Osteoblast (primary cell): Measurements from ENCODE around the gene SLC7A1. TPM values are rescaled to one million over a fixed set of nuclear protein-coding genes. Genes with fewer than 3 reads are reported as not detected.

Experiments
- DNase-seq: peaks from one replicate; pipeline ENCODE4 v3.0.0; 2011; ENCODE audit warnings: low spot score, mixed read lengths; ENCODE audit not compliant: insufficient read length; ENCODE audit errors: missing footprints
- H2AFZ ChIP-seq: 2 replicates; pipeline ENCODE4 v1.6.0; 2011; ENCODE audit warnings: mild to moderate bottlenecking, low read length
- H3K27ac ChIP-seq: 2 replicates; pipeline ENCODE4 v1.5.1; 2011; ENCODE audit warnings: mild to moderate bottlenecking, low read depth, low read length, moderate library complexity
- H3K27me3 ChIP-seq: 2 replicates; pipeline ENCODE4 v1.6.0; 2012; ENCODE audit warnings: mild to moderate bottlenecking, control low read depth, inconsistent platforms, low read length, moderate library complexity; ENCODE audit not compliant: insufficient read depth
- H3K36me3 ChIP-seq: 2 replicates; pipeline ENCODE4 v1.5.1; 2011; ENCODE audit warnings: mild to moderate bottlenecking, low read length, control low read depth, moderate library complexity; ENCODE audit not compliant: insufficient read depth
- H3K4me1 ChIP-seq: 2 replicates; pipeline ENCODE4 v1.5.1; 2011; ENCODE audit warnings: mild to moderate bottlenecking, low read length, control low read depth, moderate library complexity; ENCODE audit not compliant: insufficient read depth
- H3K4me2 ChIP-seq: 2 replicates; pipeline ENCODE4 v1.6.0; 2011; ENCODE audit warnings: mild to moderate bottlenecking, low read length; ENCODE audit not compliant: insufficient read depth
- H3K4me3 ChIP-seq: fragments of 200-600 bp; sonication (generic); 3 replicates; pipeline ENCODE4 v1.5.1; 2012; ENCODE audit warnings: mild to moderate bottlenecking, low read length, inconsistent platforms; ENCODE audit not compliant: insufficient read depth
- H3K79me2 ChIP-seq: 2 replicates; pipeline ENCODE4 v1.6.0; 2012; ENCODE audit warnings: mild to moderate bottlenecking, low read length, control low read depth, inconsistent platforms; ENCODE audit not compliant: insufficient read depth
- H3K9me3 ChIP-seq: 2 replicates; pipeline ENCODE4 v1.5.1; 2011; ENCODE audit warnings: low read depth, low read length, control low read depth
- H4K20me1 ChIP-seq: 2 replicates; pipeline ENCODE4 v1.6.0; 2012; ENCODE audit warnings: mild to moderate bottlenecking, low read length, control low read depth; ENCODE audit not compliant: insufficient read depth
- CTCF ChIP-seq: IDR thresholded peaks from 2 replicates; pipeline ENCODE4 v1.5.1; 2011; ENCODE audit warnings: mild to moderate bottlenecking, low read depth, low read length, moderate library complexity; ENCODE audit errors: extremely low read depth
- total RNA-seq: library from RNA; depleted of rRNA; stranded (reverse); fragments of >200 nt; gene quantifications from 2 replicates; pipeline ENCODE4 v1.2.3, GENCODE V29; 2012

Gene SLC7A1
- total RNA-seq, 1 donor = 25.7 TPM

- Histone ChIP-seq H3K79me2 (peaks cover 100% of the 10 kb centered on the region), H3K4me1 (peaks cover 47% of the 10 kb centered on the region), H2AFZ (no peak overlapping the region), H3K4me3 (no peak overlapping the region), H3K27me3 (no peaks in the 10 kb centered on the region), H4K20me1 (peaks cover 50% of the 10 kb centered on the region), H3K4me2 (no peak overlapping the region), H3K27ac (no peak overlapping the region), H3K36me3 (no peaks in the 10 kb centered on the region), H3K9me3 (no peaks in the 10 kb centered on the region)
- TF ChIP-seq CTCF = no peak
- no peak for DNase-seq
These were observed 16.4 kb downstream of the SLC7A1 start for GRCh38 chr13:29579094-29579493.

- Histone ChIP-seq H3K79me2 (peaks cover 100% of the 10 kb centered on the region), H3K4me1 (peaks cover 41% of the 10 kb centered on the region)
- TF ChIP-seq CTCF = no peak
These were observed 17.0 kb downstream of the SLC7A1 start for GRCh38 chr13:29578300-29579085.

GRCh38 chr13:29577136-29578051 lies 18.1 kb downstream of the SLC7A1 start:
- peak overlapping the region; percentile 14 for H3K27ac ChIP-seq
- H3K27me3 ChIP-seq = no peaks in the 10 kb centered on the region
- TF ChIP-seq CTCF = no peak
- no peak for DNase-seq
- no peak overlapping the region for H3K4me2 ChIP-seq
- no peaks in the 10 kb centered on the region for H3K36me3 ChIP-seq
- H3K4me3 ChIP-seq = no peak overlapping the region
- peaks cover 58% of the 10 kb centered on the region for H4K20me1 ChIP-seq
- peaks cover 100% of the 10 kb centered on the region for H3K79me2 ChIP-seq
- H2AFZ ChIP-seq = no peak overlapping the region
- no peaks in the 10 kb centered on the region for H3K9me3 ChIP-seq
- peaks cover 36% of the 10 kb centered on the region for H3K4me1 ChIP-seq

More at GRCh38 chr13:29578300-29579085, 17.0 kb downstream of the SLC7A1 start:
- Histone ChIP-seq H3K27ac (no peak overlapping the region), H3K4me3 (no peak overlapping the region), H3K9me3 (no peaks in the 10 kb centered on the region), H3K36me3 (no peaks in the 10 kb centered on the region), H4K20me1 (peaks cover 56% of the 10 kb centered on the region), H3K27me3 (no peaks in the 10 kb centered on the region), H3K4me2 (no peak overlapping the region), H2AFZ (no peak overlapping the region)
- DNase-seq = no peak

GRCh38 chr13:29576581-29576980 lies 18.9 kb downstream of the SLC7A1 start:
- Histone ChIP-seq H3K27ac (no peak overlapping the region), H2AFZ (no peak overlapping the region), H3K9me3 (no peaks in the 10 kb centered on the region), H4K20me1 (peaks cover 58% of the 10 kb centered on the region), H3K79me2 (peaks cover 100% of the 10 kb centered on the region), H3K4me2 (no peak overlapping the region), H3K36me3 (no peaks in the 10 kb centered on the region), H3K27me3 (no peaks in the 10 kb centered on the region), H3K4me3 (no peak overlapping the region), H3K4me1 (peaks cover 28% of the 10 kb centered on the region)
- DNase-seq = no peak
- no peak for TF ChIP-seq CTCF
